Peyer's patch (tissue), 4 donors: ENCODE data around the gene UBASH3B. TPM values are rescaled to one million over a fixed set of nuclear protein-coding genes. Genes with fewer than 3 reads are reported as not detected.

Experiments used
- DNase-seq, 3 donors: peaks; one replicate each; pipeline ENCODE4 v3.0.0-alpha.2; 2017 to 2019
- H3K27ac ChIP-seq, 4 donors: fragments of 200-600 bp; sonication (generic); one replicate each; pipeline ENCODE4 v1.5.1; 2016 to 2019
- H3K27me3 ChIP-seq, 2 donors: fragments of 200-600 bp; sonication (generic); one replicate each; pipeline ENCODE4 v1.5.1; 2019
- H3K36me3 ChIP-seq, 3 donors: fragments of 200-600 bp; sonication (generic); one replicate each; pipeline ENCODE4 v1.5.1; 2016 to 2019
- H3K4me1 ChIP-seq, 4 donors: fragments of 200-600 bp; sonication (generic); one replicate each; pipeline ENCODE4 v1.5.1; 2016 to 2019
- H3K4me3 ChIP-seq, 4 donors: fragments of 200-600 bp; sonication (generic); 1 replicate in 3 of 4; 2 replicates in 1 of 4; pipeline ENCODE4 v1.5.1; 2016 to 2019; ENCODE audit warnings: mild to moderate bottlenecking in 1 of 4
- H3K9me3 ChIP-seq, 4 donors: fragments of 200-600 bp; sonication (generic); one replicate each; pipeline ENCODE4 v1.5.1; 2016 to 2019; ENCODE audit warnings: mild to moderate bottlenecking in 1 of 4
- POLR2A ChIP-seq, 2 donors: fragments of 450-650 bp; IDR thresholded peaks; one replicate each; pipeline ENCODE4 v1.5.1; 2017; ENCODE audit warnings: antibody characterized with exemption in 2 of 2, mild to moderate bottlenecking in 2 of 2, moderate library complexity in 2 of 2
- total RNA-seq, 4 donors: library from RNA; depleted of rRNA; stranded (reverse); fragments of >200 nt; gene quantifications; one replicate each; pipeline ENCODE4 v1.1.0, GENCODE V29; 2016
- TF ChIP-seq, protein P1 (sequence below), 6 experiments: fragments of 450-650 bp in 4 of 6; fragments of 200-600 bp in 2 of 6; sonication (generic) in 1 of 6; IDR thresholded peaks; one replicate each; pipeline ENCODE4 v1.5.1; 2017 to 2019; ENCODE audit warnings: antibody characterized with exemption in 6 of 6, mild to moderate bottlenecking in 3 of 6, moderate library complexity in 1 of 6

Gene UBASH3B
- total RNA-seq, 4 donors from 2014 or later = 2.3 to 14.9 (median 5.2) TPM

DNA sequence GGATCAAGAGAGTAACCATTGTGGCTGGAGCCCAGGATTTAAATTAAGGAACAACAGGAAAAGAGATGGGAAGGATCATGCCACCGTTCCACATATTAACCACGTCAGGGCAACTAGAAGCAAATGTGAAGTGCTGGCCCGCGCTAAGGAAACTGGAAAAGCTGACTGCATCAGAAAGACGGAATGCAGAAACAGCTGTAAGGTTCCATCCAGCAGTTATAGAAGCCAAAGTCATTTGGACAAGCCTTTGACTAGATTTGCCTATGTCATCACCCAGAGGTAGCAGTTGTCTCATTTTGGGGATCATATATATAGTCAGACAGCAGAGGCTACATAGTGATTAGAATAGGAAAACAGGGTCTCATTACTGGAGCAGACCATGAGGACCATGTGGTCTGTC is 139.8 kb downstream of the UBASH3B start:
- Histone ChIP-seq H3K27me3 (no peaks in the 10 kb centered on the region), H3K27ac (no peak overlapping the region), H3K36me3 (no peaks in the 10 kb centered on the region), H3K4me3 (no peak overlapping the region), H3K4me1 (no peaks in the 10 kb centered on the region), H3K9me3 (no peaks in the 10 kb centered on the region)
- no peak for DNase-seq
- TF ChIP-seq, protein P1, sequence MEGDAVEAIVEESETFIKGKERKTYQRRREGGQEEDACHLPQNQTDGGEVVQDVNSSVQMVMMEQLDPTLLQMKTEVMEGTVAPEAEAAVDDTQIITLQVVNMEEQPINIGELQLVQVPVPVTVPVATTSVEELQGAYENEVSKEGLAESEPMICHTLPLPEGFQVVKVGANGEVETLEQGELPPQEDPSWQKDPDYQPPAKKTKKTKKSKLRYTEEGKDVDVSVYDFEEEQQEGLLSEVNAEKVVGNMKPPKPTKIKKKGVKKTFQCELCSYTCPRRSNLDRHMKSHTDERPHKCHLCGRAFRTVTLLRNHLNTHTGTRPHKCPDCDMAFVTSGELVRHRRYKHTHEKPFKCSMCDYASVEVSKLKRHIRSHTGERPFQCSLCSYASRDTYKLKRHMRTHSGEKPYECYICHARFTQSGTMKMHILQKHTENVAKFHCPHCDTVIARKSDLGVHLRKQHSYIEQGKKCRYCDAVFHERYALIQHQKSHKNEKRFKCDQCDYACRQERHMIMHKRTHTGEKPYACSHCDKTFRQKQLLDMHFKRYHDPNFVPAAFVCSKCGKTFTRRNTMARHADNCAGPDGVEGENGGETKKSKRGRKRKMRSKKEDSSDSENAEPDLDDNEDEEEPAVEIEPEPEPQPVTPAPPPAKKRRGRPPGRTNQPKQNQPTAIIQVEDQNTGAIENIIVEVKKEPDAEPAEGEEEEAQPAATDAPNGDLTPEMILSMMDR (IDR thresholded peaks at IDR 0.05) = no peak
- no peak for TF ChIP-seq POLR2A (IDR thresholded peaks at IDR 0.05)

DNA sequence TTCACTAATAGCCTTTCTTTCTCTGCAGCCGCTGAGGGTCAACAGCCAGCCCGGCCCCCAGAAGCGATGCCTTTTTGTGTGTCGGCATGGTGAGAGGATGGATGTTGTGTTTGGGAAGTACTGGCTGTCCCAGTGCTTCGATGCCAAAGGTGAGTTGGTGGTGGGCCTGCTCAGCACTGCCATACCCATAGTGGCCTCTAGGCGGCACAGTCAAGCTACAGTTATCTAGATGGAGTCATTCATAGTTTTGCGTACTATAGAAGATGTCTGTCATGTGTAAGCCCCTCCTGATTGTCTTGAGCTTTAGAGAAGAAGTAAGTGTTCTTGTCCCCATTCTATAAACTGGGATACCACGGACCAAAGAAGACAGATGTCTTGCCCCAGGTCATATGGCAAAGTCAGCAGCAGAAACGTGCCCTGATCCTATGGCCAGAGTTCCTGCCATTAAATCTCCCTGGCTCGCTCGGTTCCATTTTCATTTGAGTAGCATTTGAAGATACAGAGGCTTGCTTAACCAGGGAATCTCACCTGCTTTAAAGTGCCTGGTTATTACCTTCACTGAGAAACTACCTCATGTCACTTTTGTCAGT is 140.7 kb downstream of the UBASH3B start:
- H3K36me3 ChIP-seq = no peaks in the 10 kb centered on the region
- no peaks in the 10 kb centered on the region for H3K9me3 ChIP-seq
- TF ChIP-seq, protein P1 (IDR thresholded peaks at IDR 0.05) = peak; percentile 66 to 79 (median 72)
- TF ChIP-seq POLR2A (IDR thresholded peaks at IDR 0.05) = no peak
- no peaks in the 10 kb centered on the region for H3K27me3 ChIP-seq
- peak; percentile 56 to 82 (median 67) for DNase-seq
- H3K4me1 ChIP-seq = no peaks in the 10 kb centered on the region
- no peak overlapping the region for H3K27ac ChIP-seq
- H3K4me3 ChIP-seq = no peak overlapping the region

DNA sequence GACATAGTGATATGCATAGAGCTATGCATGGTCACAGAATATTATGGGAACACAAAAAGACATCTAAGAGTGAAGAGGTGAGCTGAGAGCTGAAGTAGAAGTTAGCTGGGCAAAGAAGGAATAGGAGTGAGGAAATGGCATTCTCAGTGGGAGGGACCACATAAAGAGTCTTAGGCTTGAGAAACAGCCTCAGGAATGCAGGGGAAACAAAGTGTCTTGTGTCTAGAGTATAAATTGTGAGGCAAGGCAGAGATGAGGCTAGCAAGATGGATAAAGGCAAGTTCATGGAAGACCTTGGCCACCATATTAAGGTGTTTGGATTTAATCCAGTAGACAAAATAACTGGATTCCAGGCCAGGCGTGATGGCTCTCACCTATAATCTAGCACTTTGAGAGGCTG is 142.1 kb downstream of the UBASH3B start:
- H3K4me1 ChIP-seq = no peaks in the 10 kb centered on the region
- no peaks in the 10 kb centered on the region for H3K27me3 ChIP-seq
- H3K9me3 ChIP-seq = no peaks in the 10 kb centered on the region
- H3K4me3 ChIP-seq = no peak overlapping the region
- H3K27ac ChIP-seq = no peak overlapping the region
- TF ChIP-seq, protein P1 (IDR thresholded peaks at IDR 0.05) = no peak
- no peak for TF ChIP-seq POLR2A (IDR thresholded peaks at IDR 0.05)
- no peak for DNase-seq
- H3K36me3 ChIP-seq = no peaks in the 10 kb centered on the region

DNA sequence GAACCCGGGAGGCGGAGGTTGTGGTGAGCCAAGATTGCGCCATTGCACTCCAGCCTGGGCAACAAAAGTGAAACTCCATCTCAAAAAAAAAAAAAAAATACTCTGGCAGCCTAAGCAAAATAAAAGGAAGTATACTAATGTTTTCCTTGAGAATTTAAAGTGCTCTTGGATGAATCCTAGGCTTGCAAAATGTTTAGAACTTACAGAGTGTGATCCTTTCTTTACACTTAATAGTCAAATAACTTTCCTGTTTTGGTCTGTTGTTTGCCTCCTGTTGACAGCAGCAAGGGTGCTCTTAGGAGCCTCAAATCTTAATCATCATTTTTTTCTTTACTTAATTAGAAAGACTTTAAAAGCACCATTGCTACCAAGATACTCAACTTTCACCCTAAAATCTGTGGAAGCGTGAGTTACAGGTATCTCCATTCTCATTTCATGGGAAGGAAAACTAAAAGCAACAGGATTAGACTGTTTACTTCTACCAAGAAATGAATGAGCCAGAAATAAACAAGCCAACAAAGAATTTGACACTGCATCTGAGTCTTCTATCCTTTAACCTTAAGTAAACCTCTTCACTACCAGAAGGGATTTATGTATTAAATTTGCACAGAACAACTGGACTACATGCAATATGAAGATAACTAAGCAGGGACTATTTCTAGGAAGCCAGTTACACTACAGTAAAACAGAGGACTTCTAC is 144.0 kb downstream of the UBASH3B start:
- TF ChIP-seq POLR2A (IDR thresholded peaks at IDR 0.05) = no peak
- TF ChIP-seq, protein P1 (IDR thresholded peaks at IDR 0.05) = no peak
- Histone ChIP-seq H3K9me3 (no peaks in the 10 kb centered on the region), H3K36me3 (no peaks in the 10 kb centered on the region), H3K27ac (no peak overlapping the region), H3K4me1 (no peaks in the 10 kb centered on the region), H3K4me3 (no peak overlapping the region), H3K27me3 (no peaks in the 10 kb centered on the region)
- no peak for DNase-seq

DNA sequence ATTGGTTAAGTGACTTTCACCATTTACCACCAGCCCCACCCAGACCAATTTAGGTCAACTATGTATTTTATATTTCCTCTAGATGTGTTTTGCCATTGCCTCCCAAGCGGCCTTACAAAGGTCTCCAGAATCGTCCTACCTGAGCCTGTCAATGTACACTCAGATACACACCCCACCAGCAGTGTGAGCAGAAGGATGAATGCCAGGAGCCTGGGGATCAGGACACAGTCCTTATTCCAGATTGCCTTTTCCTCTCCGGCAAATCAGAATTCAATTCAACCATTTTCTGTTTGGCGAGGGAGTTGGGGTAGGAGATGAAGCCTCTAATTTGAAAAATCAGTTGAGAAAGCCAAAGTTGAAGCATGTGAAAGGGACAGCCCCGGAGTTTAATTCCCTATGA is 147.4 kb downstream of the UBASH3B start:
- H3K36me3 ChIP-seq = no peaks in the 10 kb centered on the region
- peaks cover 0 to 2% (median 0%) of the 10 kb centered on the region in 4 donors for H3K4me1 ChIP-seq
- no peak overlapping the region for H3K4me3 ChIP-seq
- DNase-seq = no peak
- H3K27me3 ChIP-seq = no peaks in the 10 kb centered on the region
- H3K9me3 ChIP-seq = no peaks in the 10 kb centered on the region
- no peak overlapping the region for H3K27ac ChIP-seq
- no peak for TF ChIP-seq POLR2A (IDR thresholded peaks at IDR 0.05)
- TF ChIP-seq, protein P1 (IDR thresholded peaks at IDR 0.05) = no peak
